Measurements from ENCODE around the gene C2CD4C.
"Not testable (repeated sequence)": the region's sequence is repeated elsewhere in the genome, so short reads cannot be mapped to it uniquely, and the experiment has no call there.

Gene C2CD4C, protein sequence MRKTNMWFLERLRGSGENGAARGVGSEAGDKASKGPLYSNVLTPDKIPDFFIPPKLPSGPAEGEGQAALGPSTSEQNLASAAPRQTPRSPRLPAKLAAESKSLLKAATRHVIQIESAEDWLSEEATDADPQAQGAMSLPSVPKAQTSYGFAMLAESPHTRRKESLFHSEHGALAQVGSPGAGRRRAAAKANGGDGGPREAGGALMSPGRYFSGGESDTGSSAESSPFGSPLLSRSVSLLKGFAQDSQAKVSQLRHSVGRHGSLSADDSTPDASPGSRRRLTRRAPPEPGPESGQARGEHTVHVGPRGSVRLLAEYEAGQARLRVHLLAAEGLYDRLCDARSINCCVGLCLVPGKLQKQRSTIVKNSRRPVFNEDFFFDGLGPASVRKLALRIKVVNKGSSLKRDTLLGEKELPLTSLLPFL

GRCh38 chr19:408902-409515, at the start of gene C2CD4C:
TSS of gene C2CD4C (minus strand) at chr19:409147. CDS start at chr19:408361, 786 bp downstream.
- DNase-seq = no peak

- no peak for DNase-seq
Measured at GRCh38 chr19:458091-459042, 49.4 kb upstream of the C2CD4C start.

DNA sequence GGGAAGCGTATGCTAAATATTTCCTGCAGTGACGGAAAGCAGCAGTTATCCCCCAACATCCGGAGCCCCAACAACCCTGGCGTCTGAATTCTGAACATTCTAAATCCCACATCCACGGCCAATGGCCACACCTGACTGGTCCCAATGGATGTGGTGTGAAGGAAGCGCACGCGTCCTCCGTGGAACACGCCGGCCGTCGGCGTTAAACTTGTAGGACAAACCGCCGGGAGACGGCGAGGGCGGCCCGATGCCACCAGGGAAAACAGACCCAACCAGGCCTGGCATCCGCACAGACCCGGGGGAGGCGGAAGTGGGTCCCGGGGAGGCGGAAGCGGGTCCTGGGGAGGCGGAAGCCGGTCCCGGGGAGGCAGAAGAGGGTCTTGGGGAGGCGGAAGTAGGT, 48.7 kb upstream of the C2CD4C start:
- DNase-seq = no peak

GRCh38 chr19:456547-457110, 47.7 kb upstream of the C2CD4C start:
- no peak for DNase-seq

DNA sequence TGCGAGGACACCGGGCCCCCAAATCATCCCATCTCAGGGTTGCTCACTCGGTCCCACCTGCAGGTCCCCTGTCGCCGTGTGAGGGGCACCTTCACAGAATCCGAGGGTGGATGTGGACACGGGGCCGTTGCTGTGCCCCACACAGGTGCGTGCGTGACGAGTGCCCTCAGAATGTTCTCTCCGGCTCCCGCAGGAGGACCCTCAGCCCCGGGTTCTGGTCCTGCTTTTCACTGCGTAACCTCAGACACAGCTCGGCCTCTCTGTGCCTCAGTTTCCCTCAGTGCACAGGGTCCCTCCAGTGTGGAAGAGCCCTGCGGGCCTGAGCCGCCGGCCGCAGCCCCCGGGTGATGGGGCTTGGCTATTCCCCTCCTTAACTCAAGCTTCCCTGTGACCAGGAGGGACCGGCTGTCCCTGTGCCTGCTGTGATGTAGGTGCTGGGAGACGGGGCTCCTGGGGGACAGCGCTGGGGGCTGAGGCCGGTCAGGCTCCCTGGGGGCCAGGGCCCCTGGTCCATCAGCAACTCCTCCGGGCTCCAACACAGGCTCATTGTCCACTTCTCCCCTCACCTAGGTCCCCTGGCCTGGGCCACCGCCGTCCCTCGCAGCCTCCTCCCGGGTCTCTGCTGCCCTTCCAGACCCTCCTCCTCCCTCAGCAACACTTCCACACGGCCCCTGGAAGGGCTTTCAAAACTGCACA, 47.1 kb upstream of the C2CD4C start:
- DNase-seq = no peak

DNA sequence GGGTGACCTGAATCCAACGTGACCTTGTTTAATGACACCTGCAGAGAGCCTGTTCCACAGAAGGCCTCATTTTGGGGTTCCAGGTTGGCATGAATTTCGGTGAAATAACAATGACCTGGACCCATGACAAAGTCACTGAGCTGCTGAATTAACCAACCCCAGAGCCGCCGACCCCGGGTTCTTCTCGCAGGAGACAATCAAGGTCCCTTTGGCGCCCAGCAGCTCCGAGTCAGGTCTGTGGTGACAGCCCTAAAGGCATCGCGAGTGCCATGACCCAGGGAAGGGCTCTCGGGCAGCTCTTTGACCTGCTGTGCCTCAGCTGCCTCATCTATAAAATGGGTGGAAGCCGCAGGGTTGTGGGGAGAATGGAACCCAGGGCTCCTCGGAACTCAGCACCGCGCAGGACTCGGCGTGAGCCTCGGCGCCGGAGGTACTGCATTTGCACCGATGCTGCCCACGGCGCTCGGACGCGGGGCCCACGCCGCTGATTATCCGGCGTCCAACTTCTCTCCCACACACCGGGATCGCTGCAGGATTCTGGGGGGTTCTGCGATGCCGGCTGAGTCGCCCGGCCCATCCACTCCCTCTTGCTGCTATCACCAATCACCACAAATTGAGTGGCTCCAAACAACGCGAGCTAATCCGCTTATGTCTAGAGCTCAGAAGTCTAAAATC, 46.2 kb upstream of the C2CD4C start:
- DNase-seq = no peak

- DNase-seq = no peak
Measured at GRCh38 chr19:453606-454005, 44.7 kb upstream of the C2CD4C start.

DNA sequence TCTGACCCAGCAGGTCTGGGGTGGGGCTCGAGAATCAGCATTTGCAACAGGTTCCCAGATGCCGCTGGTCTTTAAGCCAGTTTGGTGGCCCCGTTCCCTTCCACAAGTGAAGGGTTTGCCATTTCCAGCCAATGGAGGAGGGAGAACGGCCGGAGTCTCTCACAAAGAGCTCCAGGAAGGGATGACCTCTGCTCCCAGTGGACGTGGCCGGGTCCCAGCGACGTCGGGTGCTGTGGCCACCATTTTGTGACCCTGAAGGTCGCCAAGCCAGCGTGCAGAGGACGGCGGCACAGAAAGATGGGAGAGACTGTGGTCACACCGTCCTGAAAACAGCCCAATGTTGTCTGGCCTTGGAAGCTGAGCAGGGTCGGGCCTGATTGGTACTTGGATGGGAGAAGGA, 43.9 kb upstream of the C2CD4C start:
- DNase-seq = no peak

GRCh38 chr19:450912-451481, 42.0 kb upstream of the C2CD4C start:
- not testable (repeated sequence) for DNase-seq

GRCh38 chr19:449916-450315, 41.0 kb upstream of the C2CD4C start:
- no peak for DNase-seq

GRCh38 chr19:447816-448560, 39.0 kb upstream of the C2CD4C start:
- no peak for DNase-seq

- no peak for DNase-seq
Measured at GRCh38 chr19:447064-447426, 38.1 kb upstream of the C2CD4C start.

DNA sequence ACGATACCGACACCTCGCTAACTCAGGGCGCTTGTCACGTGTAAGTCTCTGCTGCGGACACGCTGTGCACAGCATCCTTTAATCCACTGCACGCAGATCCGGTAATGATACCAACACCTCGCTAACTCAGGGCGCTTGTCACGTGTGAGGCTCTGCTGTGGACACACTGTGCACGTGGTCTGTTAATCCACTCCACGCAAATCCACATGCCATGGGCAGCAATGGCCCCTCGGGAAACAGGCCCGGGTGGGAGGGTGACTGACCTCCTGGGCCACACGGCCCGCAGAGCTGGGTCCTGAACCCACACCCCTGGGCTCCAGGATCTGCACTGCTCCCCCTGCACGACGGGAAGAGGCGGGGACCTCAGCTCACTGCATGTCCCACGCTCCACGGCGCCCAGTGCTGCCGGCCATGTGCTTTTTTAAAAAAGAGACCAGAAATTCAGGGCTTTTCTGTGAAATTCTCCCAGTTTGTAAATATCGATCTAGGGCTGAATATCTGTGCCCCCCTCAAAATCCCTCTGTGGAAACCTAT, 35.8 kb upstream of the C2CD4C start:
- DNase-seq = no peak

GRCh38 chr19:443005-443404, 34.1 kb upstream of the C2CD4C start:
- no peak for DNase-seq

- DNase-seq = no peak
Measured at GRCh38 chr19:442085-442484, 33.1 kb upstream of the C2CD4C start.

DNA sequence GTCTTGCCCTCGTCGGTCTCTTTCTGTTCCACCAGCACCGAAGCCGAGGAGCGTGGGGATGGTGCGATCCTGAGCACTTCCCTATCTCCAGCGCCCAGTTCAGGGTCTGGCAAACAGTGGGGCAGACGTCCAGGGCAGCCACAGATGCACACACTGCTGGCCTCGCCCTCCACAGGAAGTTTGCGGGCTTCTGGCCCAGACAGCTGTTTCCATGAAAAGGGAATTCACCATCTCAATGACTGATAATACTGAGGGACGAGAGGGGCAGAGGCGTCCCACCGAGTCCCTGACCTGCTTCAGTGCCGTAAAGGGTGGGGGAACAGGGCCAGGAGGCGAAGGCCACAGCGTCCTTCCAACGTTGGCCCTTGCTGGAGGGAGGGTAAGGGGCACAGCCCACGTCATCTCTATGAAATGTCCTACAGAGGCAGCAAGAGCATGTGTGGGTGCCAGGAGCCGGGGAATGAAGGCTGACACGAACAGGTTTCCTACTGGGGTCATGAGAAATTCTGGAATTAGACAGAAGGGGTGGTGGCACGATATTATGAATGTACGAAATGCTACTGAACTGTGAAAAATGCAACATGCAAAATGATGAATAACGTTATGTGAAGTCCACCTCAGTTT, 32.4 kb upstream of the C2CD4C start:
- no peak for DNase-seq

- no peak for DNase-seq
Measured at GRCh38 chr19:440391-441212, 31.7 kb upstream of the C2CD4C start.

DNA sequence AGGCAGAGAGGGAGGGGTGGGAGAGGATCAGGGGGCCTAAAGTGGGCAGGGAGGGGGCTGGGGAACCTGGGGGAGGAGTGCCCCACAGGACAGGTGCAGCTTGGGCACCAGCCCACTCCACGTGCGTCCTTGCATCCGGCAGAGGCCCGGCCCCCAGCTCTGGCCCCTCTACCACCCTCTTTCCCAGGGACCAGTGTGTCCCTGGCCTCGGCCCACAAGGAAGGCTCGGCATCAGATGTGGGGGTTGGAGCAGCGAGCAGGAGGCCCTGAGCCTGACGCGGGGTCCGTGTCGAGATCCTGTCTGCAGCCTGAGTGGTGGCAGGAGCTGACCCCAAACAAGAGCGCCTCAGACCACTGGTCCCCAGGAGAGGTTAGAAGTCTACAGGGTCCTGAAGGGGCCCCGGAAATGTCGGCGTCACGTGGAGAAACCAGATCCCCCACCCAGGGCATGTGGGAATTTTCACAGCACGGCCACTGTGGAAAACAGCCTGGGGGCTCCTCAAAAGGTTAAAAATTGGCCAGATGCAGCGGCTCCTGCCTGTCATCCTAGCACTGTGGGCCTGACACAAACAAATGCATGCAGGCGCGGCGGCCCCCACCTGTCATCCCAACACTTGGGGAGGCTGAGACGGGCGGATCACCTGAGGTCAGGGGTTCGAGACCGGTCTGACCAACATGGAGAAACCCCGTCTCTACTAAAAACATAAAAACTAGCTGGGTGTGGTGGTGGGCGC, 30.4 kb upstream of the C2CD4C start:
- DNase-seq = no peak

All from NCI-H446 (cell line).